HuH-7 (cell line): Measurements from ENCODE around the gene LHFPL3.

Experiments used
- DNase-seq: peaks from one replicate; pipeline ENCODE4 v3.0.0; 2011; ENCODE audit warnings: low spot score

LHFPL3 gene

GRCh38 chr7:104800307-104800706, 471.9 kb downstream of the LHFPL3 start:
- no peak for DNase-seq

- DNase-seq: no peak
Observed at GRCh38 chr7:104801022-104801421, 472.6 kb downstream of the LHFPL3 start.

- no peak for DNase-seq
Observed at GRCh38 chr7:104803931-104804330, 475.5 kb downstream of the LHFPL3 start.

- no peak for DNase-seq
Observed at GRCh38 chr7:104804696-104805095, 476.3 kb downstream of the LHFPL3 start.

- DNase-seq: no peak
Observed at GRCh38 chr7:104805449-104806317, 477.3 kb downstream of the LHFPL3 start.

GRCh38 chr7:104807671-104808070, 479.3 kb downstream of the LHFPL3 start:
- no peak for DNase-seq

- no peak for DNase-seq
Observed at GRCh38 chr7:104809906-104810305, 481.5 kb downstream of the LHFPL3 start.

GRCh38 chr7:104814126-104814525, 485.7 kb downstream of the LHFPL3 start:
- no peak for DNase-seq

GRCh38 chr7:104814671-104815400, 486.4 kb downstream of the LHFPL3 start:
- no peak for DNase-seq

- DNase-seq: no peak
Observed at GRCh38 chr7:104816537-104816936, 488.1 kb downstream of the LHFPL3 start.

- DNase-seq: no peak
Observed at GRCh38 chr7:104818961-104819880, 490.8 kb downstream of the LHFPL3 start.

- DNase-seq: no peak
Observed at GRCh38 chr7:104820836-104821535, 492.6 kb downstream of the LHFPL3 start.

GRCh38 chr7:104823177-104823576, 494.8 kb downstream of the LHFPL3 start:
- no peak for DNase-seq

- DNase-seq: no peak
Observed at GRCh38 chr7:104825099-104825498, 496.7 kb downstream of the LHFPL3 start.

GRCh38 chr7:104826135-104826534, 497.7 kb downstream of the LHFPL3 start:
- DNase-seq: no peak

- no peak for DNase-seq
Observed at GRCh38 chr7:104836976-104837375, 508.6 kb downstream of the LHFPL3 start.

GRCh38 chr7:104838537-104839299, 510.3 kb downstream of the LHFPL3 start:
- DNase-seq: no peak

GRCh38 chr7:104839842-104840241, 511.4 kb downstream of the LHFPL3 start:
- DNase-seq: no peak

GRCh38 chr7:104841798-104842197, 513.4 kb downstream of the LHFPL3 start:
- DNase-seq: no peak

GRCh38 chr7:104843198-104843597, 514.8 kb downstream of the LHFPL3 start:
- DNase-seq: no peak

- no peak for DNase-seq
Observed at GRCh38 chr7:104845557-104845956, 517.2 kb downstream of the LHFPL3 start.
